ENCODE results near the gene IGFBP4.

IGFBP4 gene

GRCh38 chr17:40471846-40472732, 28.8 kb downstream of the IGFBP4 start:
- no peak for DNase-seq (ENCODE audit: low read depth)

- DNase-seq (ENCODE audit: low read depth), result no peak
Observed at GRCh38 chr17:40472733-40473452, 29.6 kb downstream of the IGFBP4 start.

- no peak for DNase-seq (ENCODE audit: low read depth)
Observed at GRCh38 chr17:40473573-40474365, 30.5 kb downstream of the IGFBP4 start.

GRCh38 chr17:40474419-40475002, 31.3 kb downstream of the IGFBP4 start:
- no peak for DNase-seq (ENCODE audit: low read depth)

GRCh38 chr17:40475234-40475908, 32.1 kb downstream of the IGFBP4 start:
- DNase-seq (ENCODE audit: low read depth), result no peak

- no peak for DNase-seq (ENCODE audit: low read depth)
Observed at GRCh38 chr17:40477796-40478195, 34.5 kb downstream of the IGFBP4 start.

GRCh38 chr17:40478486-40478885, 35.2 kb downstream of the IGFBP4 start:
- no peak for DNase-seq (ENCODE audit: low read depth)

- no peak for DNase-seq (ENCODE audit: low read depth)
Observed at GRCh38 chr17:40479754-40480480, 36.7 kb downstream of the IGFBP4 start.

- DNase-seq (ENCODE audit: low read depth), result peak; percentile 69
Observed at GRCh38 chr17:40480501-40481003, 37.3 kb downstream of the IGFBP4 start.

- DNase-seq (ENCODE audit: low read depth), result no peak
Observed at GRCh38 chr17:40481106-40481505, 37.9 kb downstream of the IGFBP4 start.

- no peak for DNase-seq (ENCODE audit: low read depth)
Observed at GRCh38 chr17:40482722-40483121, 39.5 kb downstream of the IGFBP4 start.

- DNase-seq (ENCODE audit: low read depth), result no peak
Observed at GRCh38 chr17:40483679-40484078, 40.4 kb downstream of the IGFBP4 start.

GRCh38 chr17:40484285-40484972, 41.2 kb downstream of the IGFBP4 start:
- DNase-seq (ENCODE audit: low read depth), result no peak

GRCh38 chr17:40484973-40485530, 41.8 kb downstream of the IGFBP4 start:
- no peak for DNase-seq (ENCODE audit: low read depth)

GRCh38 chr17:40485851-40486521, 42.7 kb downstream of the IGFBP4 start:
- DNase-seq (ENCODE audit: low read depth), result no peak

- no peak for DNase-seq (ENCODE audit: low read depth)
Observed at GRCh38 chr17:40486522-40487370, 43.5 kb downstream of the IGFBP4 start.

- DNase-seq (ENCODE audit: low read depth), result no peak
Observed at GRCh38 chr17:40487371-40488020, 44.2 kb downstream of the IGFBP4 start.

All from stimulated activated CD8-positive, alpha-beta memory T cell treated with anti-CD3 and anti-CD28 coated beads, Interleukin-7, amount 100 ng/mL, for 24 hours (primary cell).